Activated naive CD8-positive, alpha-beta T cell treated with anti-CD3 and anti-CD28 coated beads for 36 hours (primary cell): ENCODE results near the gene TFPI2. TPM values are rescaled to one million over a fixed set of nuclear protein-coding genes. Genes with fewer than 3 reads are reported as not detected.

Experiments
- DNase-seq: peaks from one replicate; pipeline ENCODE4 v3.0.0; 2021
- H3K27ac Mint-ChIP-seq: one replicate; pipeline ENCODE4 v1.8.0; 2022; ENCODE audit warnings: mild to moderate bottlenecking, moderate library complexity, mixed read lengths
- H3K27me3 Mint-ChIP-seq: one replicate; pipeline ENCODE4 v1.8.0; 2022; ENCODE audit warnings: mild to moderate bottlenecking, mixed read lengths
- H3K36me3 Mint-ChIP-seq: one replicate; pipeline ENCODE4 v1.8.0; 2021; ENCODE audit warnings: mild to moderate bottlenecking, mixed read lengths
- H3K4me1 Mint-ChIP-seq: one replicate; pipeline ENCODE4 v1.8.0; 2021; ENCODE audit warnings: mixed read lengths
- H3K4me3 Mint-ChIP-seq: one replicate; pipeline ENCODE4 v1.8.0; 2022; ENCODE audit warnings: mild to moderate bottlenecking, moderate library complexity, mixed read lengths
- H3K9me3 Mint-ChIP-seq: one replicate; pipeline ENCODE4 v1.8.0; 2022; ENCODE audit warnings: mixed read lengths
- total RNA-seq, 2 experiments: library from RNA; stranded (reverse); gene quantifications; one replicate each; pipeline ENCODE4 v1.2.3, GENCODE V29; 2021

The TFPI2 gene
- total RNA-seq, 2 experiments from 2014 or later: not detected

DNA sequence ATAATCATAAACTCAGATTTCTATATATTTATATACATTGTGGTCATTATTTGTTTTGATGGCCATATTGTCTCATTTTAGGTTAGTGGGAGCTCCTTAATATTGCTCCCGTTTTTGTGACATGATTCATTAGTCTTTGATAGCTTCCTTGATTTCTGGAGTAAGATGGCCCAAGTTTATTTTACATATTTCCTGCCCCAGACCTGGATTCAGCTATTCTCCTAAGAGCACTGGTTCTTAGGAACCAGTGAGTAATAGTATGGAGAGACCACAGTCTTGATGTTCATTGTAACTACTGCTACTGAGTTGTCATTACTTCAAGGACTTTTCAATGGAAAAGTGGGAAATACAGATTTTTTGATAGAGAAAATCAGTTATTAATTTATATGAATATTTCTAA, 6.0 kb downstream of the TFPI2 start:
- Mint-ChIP-seq H3K27ac (no peak overlapping the region), H3K4me3 (no peak overlapping the region), H3K27me3 (peaks cover 22% of the 10 kb centered on the region), H3K36me3 (no peaks in the 10 kb centered on the region), H3K4me1 (no peaks in the 10 kb centered on the region), H3K9me3 (no peaks in the 10 kb centered on the region)
- DNase-seq: no peak

DNA sequence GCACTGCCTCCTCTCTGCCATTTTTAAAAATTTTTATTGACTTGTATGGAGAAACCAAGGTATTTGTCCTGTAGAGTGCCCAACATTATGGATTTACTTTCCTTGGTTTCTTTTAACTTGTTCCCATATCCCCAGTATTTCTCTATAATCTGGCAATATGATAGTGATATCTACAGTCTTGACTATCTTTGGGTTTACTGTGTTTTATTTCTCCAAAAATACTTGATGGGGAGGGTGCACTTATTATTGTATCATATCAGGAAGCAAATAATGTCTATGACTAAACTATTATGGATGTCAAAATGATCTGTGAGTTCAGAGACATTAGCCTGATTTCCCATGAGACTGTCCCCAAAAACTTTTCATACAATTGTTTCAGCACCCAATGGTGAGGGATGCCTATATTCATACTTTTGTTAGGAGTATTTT, 6.6 kb downstream of the TFPI2 start:
- Mint-ChIP-seq H3K27ac (no peak overlapping the region), H3K9me3 (no peaks in the 10 kb centered on the region), H3K4me1 (no peaks in the 10 kb centered on the region), H3K36me3 (no peaks in the 10 kb centered on the region), H3K4me3 (no peak overlapping the region), H3K27me3 (peaks cover 16% of the 10 kb centered on the region)
- no peak for DNase-seq

DNA sequence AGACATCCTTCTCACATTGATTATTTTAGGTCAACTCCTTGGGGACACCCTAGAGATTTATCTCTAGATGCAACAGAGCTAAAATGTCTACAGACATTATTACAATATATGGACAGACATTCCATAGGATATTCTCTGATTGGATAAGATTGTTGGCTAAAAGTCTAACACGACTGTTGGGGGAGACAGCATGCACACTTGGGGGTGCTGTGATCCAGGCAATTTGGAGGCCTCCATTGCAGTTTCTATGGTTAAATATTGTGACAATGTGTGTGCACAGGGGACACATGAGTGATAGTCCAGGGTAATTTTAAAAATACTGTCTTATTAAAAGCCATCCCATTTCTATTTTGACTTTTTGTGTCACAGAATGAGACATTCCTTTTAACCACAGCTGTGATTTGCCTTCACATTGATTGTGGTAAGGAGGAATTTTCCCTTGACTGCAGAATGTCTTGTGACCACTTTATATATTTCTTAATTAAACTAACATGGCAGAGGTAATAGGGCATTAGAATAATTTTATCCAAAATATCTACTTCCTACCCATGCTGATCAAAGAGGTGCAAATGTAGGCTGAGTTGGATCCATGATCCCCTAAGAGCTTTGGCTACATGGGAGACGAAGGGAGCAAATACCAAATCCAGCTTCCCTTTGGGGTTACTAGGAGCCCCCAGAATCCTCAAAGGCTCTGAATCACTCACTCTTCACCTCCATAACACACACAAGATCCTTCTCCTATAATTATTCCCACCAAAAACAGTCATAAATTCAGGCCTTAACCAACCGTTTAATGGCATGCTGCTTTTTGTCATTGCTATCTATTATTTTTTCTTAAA, 7.3 kb downstream of the TFPI2 start:
- Mint-ChIP-seq H3K27me3 (peaks cover 10% of the 10 kb centered on the region), H3K36me3 (no peaks in the 10 kb centered on the region), H3K27ac (no peak overlapping the region), H3K4me3 (no peak overlapping the region), H3K9me3 (no peaks in the 10 kb centered on the region), H3K4me1 (no peaks in the 10 kb centered on the region)
- no peak for DNase-seq

DNA sequence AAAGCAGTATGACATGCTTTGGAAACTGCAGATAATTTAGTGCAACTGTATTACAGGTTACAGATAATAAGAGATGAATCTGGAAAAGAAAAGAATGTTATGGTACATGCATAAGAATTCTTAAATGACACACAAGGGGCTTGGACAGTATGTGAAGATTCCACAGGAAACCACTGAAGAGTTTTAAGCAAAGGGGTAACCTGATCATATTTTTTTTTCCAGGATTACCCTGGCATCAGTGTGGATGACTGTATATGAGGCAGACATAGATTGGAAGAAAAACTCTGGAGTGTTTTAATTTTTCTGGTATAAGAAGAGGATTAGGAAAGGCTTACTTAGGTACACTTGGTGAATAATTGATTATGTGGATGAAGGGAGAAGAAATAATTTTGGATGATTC, 8.1 kb downstream of the TFPI2 start:
- H3K4me3 Mint-ChIP-seq: no peak overlapping the region
- H3K4me1 Mint-ChIP-seq: no peaks in the 10 kb centered on the region
- H3K27me3 Mint-ChIP-seq: peaks cover 7% of the 10 kb centered on the region
- H3K9me3 Mint-ChIP-seq: no peaks in the 10 kb centered on the region
- H3K36me3 Mint-ChIP-seq: no peaks in the 10 kb centered on the region
- no peak for DNase-seq
- no peak overlapping the region for H3K27ac Mint-ChIP-seq

DNA sequence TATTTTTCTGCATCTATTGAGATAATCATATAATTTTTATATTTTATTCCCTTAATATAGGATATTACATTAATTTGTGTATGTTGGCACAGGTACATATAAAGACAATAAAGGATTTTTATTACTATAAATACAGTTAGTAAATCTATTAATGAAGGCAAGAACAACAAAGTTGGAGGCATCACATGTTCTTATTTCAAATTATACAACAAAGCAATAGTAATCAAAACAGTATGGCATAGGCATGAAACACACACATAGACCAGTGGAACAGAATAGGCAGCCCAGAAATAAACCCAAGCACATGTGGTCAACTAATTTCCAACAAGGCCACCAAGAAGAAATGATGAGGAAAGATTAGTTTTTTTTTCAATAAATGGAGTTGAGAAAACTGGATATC, 11.2 kb downstream of the TFPI2 start:
- Mint-ChIP-seq H3K27ac (no peak overlapping the region), H3K36me3 (no peaks in the 10 kb centered on the region), H3K27me3 (peaks cover 5% of the 10 kb centered on the region), H3K9me3 (no peaks in the 10 kb centered on the region), H3K4me3 (no peak overlapping the region), H3K4me1 (no peaks in the 10 kb centered on the region)
- DNase-seq: no peak

DNA sequence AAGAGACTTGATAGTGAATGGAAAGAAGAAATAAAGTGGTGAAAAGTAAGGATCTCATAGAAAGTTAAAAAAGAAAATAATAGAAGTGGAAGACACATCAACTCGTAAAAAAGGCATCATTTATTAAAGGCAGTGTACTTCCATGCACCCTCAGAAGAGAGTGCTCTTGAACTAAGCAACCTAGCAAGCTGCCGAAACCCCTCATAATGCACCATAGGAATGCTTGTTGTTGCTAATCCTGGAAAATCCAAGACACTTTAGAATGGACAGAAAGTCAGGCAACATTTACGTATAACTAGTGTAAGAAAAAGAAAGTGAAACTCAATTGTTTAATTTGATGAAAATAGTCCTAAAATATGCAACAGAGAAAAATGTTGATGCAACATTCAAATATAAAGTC, 12.8 kb downstream of the TFPI2 start:
- H3K4me3 Mint-ChIP-seq: no peak overlapping the region
- H3K4me1 Mint-ChIP-seq: no peaks in the 10 kb centered on the region
- no peaks in the 10 kb centered on the region for H3K36me3 Mint-ChIP-seq
- H3K27me3 Mint-ChIP-seq: peaks cover 5% of the 10 kb centered on the region
- no peak for DNase-seq
- H3K9me3 Mint-ChIP-seq: peaks cover 8% of the 10 kb centered on the region
- no peak overlapping the region for H3K27ac Mint-ChIP-seq

DNA sequence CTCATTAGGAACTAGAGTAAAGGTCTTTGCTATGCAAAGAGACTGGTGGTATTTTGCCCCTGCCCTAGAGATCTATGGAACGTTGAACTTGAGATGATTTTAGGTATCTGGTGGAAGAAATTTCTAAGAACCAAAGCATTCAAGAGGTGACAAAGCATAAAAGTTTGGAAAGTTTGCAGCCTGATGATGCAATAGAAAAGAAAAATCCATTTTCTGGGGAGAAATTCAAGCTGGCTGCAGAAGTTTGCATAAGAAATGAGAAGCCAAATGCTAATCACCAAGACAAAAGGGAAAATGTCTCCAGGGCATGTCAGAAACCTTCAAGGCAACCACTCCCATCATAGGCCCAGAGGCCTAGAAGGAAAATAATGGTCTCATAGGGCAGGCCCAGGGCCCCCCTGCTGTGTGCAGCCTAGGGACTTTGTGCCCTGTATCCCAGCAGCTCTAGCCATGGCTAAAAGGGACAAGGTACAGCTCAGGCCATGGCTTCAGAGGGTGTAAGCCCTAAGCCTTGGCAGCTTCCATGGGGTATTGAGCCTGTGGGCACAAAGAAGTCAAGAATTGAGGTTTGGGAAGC, 16.5 kb downstream of the TFPI2 start:
- Mint-ChIP-seq H3K36me3 (no peaks in the 10 kb centered on the region), H3K4me1 (no peaks in the 10 kb centered on the region), H3K4me3 (no peak overlapping the region), H3K9me3 (peaks cover 8% of the 10 kb centered on the region), H3K27me3 (peaks cover 11% of the 10 kb centered on the region), H3K27ac (no peak overlapping the region)
- no peak for DNase-seq

DNA sequence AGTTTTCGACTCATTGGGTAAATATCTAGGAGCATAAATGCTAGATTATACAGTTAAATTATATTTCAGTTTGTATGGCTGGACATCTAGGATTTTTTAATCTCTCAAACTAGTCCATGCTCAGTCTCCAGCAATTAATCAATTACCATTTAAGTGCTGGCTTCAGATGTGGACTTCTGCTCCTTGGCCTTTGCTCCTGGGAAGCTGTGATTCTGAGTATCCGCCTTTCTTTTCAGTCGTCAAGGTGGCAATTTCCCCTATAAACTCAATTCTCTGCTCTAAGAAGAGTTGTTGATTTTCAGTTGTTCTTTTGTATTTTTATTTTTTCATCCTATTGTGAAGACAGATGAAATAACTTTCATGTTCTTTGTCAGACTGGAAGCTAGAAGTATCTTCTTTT, 23.7 kb downstream of the TFPI2 start:
- no peaks in the 10 kb centered on the region for H3K9me3 Mint-ChIP-seq
- H3K36me3 Mint-ChIP-seq: no peaks in the 10 kb centered on the region
- peaks cover 6% of the 10 kb centered on the region for H3K27me3 Mint-ChIP-seq
- no peak for DNase-seq
- H3K27ac Mint-ChIP-seq: no peak overlapping the region
- no peaks in the 10 kb centered on the region for H3K4me1 Mint-ChIP-seq
- no peak overlapping the region for H3K4me3 Mint-ChIP-seq

DNA sequence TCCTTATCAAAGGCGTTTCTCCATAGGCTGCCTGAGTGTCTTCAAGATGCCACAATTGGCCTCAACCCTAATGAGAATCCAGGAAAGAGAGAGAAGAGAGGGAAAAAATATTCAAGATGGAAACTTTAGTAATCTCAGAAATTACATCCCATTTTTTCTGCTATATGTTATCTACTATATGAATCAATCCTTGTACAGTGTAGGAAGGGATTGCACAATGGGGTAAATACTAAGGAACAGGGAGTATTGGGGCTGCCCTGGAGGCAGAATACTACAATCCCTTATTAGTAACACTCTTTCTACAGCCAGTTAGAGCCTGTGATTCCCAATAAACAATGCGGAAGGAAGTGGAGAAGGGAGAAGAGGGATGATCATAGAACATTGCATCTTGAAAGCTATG, 27.9 kb downstream of the TFPI2 start:
- H3K36me3 Mint-ChIP-seq: no peaks in the 10 kb centered on the region
- H3K4me3 Mint-ChIP-seq: no peak overlapping the region
- peaks cover 4% of the 10 kb centered on the region for H3K27me3 Mint-ChIP-seq
- no peaks in the 10 kb centered on the region for H3K4me1 Mint-ChIP-seq
- no peak overlapping the region for H3K27ac Mint-ChIP-seq
- DNase-seq: no peak
- H3K9me3 Mint-ChIP-seq: no peaks in the 10 kb centered on the region

DNA sequence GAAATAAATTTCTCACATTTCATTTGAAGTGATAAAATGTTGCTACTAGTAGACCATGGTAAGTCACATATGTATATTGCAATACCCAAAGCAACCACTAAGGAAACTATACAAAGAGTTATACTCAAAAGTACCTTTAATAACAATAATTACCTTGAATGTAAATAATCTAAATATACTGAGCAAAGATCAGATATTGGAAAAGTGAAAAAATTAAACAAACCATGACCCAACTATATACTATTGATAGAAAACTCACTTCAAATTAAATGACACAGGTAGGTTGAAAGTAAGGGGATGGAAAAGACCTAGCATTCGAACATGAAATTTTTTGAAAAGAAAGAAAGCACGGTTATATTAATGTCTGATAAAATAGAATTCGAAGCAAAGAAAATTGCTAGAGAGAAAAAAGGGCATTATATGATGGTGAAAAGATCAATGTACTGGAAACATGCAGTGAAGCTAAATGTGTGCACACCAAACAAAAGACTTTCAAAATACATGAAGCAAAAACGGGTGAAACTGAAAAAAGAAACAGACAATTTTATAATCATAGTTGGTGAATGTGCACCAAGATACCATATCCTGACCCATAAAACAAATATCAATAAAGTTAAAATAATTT, 29.1 kb downstream of the TFPI2 start:
- Mint-ChIP-seq H3K4me3 (no peak overlapping the region), H3K4me1 (no peaks in the 10 kb centered on the region), H3K36me3 (no peaks in the 10 kb centered on the region), H3K27ac (no peak overlapping the region), H3K9me3 (no peaks in the 10 kb centered on the region), H3K27me3 (peaks cover 4% of the 10 kb centered on the region)
- DNase-seq: no peak

DNA sequence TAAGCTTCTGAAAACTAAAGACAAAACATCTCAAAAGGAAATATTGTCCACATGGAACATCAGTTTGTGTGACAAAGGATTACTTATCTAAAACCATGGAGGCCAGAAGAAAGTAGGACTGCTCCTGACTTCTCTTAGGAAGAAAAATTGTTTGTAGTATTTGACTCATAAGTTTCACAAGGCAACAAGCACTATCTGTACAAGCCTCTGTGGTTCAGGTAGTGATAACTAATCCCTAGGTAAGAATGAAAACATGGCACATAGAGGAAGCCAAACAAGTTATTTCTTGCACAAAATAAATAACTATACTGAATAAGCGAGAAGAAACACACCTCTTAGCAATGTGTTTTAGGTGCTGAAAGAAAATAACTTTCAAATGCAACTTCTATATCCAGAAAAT, 30.3 kb downstream of the TFPI2 start:
- no peak for DNase-seq
- Mint-ChIP-seq H3K27ac (no peak overlapping the region), H3K27me3 (peaks cover 4% of the 10 kb centered on the region), H3K4me3 (no peak overlapping the region), H3K9me3 (no peaks in the 10 kb centered on the region), H3K36me3 (no peaks in the 10 kb centered on the region), H3K4me1 (no peaks in the 10 kb centered on the region)

DNA sequence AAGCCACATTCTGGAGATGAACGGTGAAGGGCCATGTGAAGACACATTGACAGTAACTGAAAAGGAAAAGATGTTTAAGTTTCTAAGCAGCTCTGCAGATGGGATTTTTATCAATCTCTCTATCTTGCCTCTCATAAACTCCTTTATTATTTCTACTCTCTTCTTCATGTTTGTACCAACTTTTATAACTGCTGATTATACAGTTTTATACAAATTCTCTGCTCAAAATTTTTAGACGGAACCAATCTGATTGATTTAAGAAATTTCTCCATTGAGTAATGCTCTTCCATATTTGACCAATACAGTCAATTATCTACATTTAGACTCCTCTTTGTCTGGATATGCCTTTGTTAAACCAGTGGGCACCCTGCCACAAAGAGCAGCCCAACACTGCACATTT, 31.7 kb downstream of the TFPI2 start:
- Mint-ChIP-seq H3K27me3 (peaks cover 8% of the 10 kb centered on the region), H3K27ac (no peak overlapping the region), H3K36me3 (no peaks in the 10 kb centered on the region), H3K4me1 (no peaks in the 10 kb centered on the region), H3K4me3 (no peak overlapping the region), H3K9me3 (no peaks in the 10 kb centered on the region)
- DNase-seq: no peak

DNA sequence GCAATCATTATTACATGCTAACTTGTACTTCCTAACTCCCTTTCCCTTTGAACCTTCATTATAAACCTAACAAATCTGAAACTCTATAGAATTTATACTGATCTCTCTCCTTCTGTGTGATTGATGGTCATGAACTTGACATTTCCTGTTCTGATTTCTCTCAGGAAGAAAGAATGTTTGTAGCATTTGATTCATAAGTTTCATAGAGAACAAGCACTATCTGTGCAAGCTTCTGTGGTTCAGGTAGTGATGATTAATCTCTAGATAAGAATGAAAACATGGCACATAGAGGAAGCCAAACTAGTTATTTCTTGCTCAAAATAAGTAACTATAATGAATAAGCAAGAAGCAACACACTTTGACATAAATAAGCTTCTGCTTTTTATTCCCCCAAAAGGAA, 34.2 kb downstream of the TFPI2 start:
- H3K36me3 Mint-ChIP-seq: no peaks in the 10 kb centered on the region
- no peak for DNase-seq
- no peak overlapping the region for H3K4me3 Mint-ChIP-seq
- H3K4me1 Mint-ChIP-seq: no peaks in the 10 kb centered on the region
- H3K9me3 Mint-ChIP-seq: no peaks in the 10 kb centered on the region
- peaks cover 13% of the 10 kb centered on the region for H3K27me3 Mint-ChIP-seq
- no peak overlapping the region for H3K27ac Mint-ChIP-seq

DNA sequence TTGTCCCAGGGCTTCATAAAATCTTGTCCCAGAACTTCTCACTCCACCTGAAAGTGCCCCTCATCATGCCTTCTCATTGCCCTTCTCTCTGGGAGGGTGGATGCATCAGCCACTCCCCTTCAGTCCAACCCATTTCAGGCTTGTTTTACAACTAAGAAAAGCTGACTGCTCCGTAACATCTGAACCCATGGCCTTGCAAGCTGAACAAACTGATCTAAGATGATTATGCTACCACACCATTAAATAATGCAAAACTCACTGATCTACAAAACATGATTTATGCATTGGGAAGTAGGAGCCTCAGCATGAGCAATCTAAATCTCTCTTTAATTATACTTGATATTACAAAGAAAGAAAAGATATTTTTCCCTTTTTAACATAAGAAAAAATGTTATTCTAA, 34.8 kb downstream of the TFPI2 start:
- Mint-ChIP-seq H3K9me3 (no peaks in the 10 kb centered on the region), H3K4me3 (no peak overlapping the region), H3K36me3 (no peaks in the 10 kb centered on the region), H3K27ac (no peak overlapping the region), H3K4me1 (no peaks in the 10 kb centered on the region), H3K27me3 (peaks cover 13% of the 10 kb centered on the region)
- DNase-seq: no peak

DNA sequence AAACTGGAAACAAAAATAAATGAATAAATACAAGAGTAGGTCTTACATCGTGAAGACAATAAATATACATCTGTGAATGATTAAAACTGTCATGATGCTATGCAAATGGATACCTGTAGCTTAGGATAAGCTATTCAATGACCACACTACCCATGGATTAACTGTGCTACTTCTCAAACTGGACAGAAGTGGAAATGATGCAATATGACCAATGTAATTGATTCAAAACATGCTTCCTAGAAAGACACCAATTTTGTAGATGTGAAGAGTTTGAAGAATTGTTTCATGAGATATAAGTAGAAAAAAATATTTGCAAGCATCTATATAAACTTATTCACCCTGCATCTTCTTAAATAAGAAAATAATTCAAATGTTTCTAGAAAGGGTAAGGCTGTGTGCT, 36.1 kb downstream of the TFPI2 start:
- H3K27me3 Mint-ChIP-seq: peaks cover 13% of the 10 kb centered on the region
- no peaks in the 10 kb centered on the region for H3K36me3 Mint-ChIP-seq
- no peak overlapping the region for H3K27ac Mint-ChIP-seq
- no peaks in the 10 kb centered on the region for H3K9me3 Mint-ChIP-seq
- H3K4me1 Mint-ChIP-seq: no peaks in the 10 kb centered on the region
- no peak for DNase-seq
- no peak overlapping the region for H3K4me3 Mint-ChIP-seq

DNA sequence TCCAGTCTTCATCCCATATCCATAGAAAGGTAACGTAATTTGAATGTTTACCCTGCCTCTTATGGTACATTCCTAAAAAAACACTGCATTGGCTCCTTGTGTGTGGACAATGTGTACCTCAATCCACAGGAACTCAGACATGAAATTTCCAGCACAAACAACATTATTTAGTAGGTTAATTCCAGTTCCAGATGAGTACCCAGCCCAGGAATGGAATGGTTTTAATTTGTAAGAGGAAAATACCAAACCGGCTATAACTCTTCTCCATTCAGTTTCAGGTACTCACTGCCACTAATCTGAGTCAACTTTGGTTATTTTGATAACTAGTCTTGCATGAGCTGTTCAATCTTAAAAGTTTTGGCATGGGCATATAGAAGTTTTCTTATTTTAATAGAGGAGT, 39.0 kb downstream of the TFPI2 start:
- no peak for DNase-seq
- Mint-ChIP-seq H3K4me3 (no peak overlapping the region), H3K9me3 (no peaks in the 10 kb centered on the region), H3K27ac (no peak overlapping the region), H3K36me3 (no peaks in the 10 kb centered on the region), H3K4me1 (no peaks in the 10 kb centered on the region), H3K27me3 (peaks cover 12% of the 10 kb centered on the region)
